Kidney tubule cell (primary cell): ENCODE data around the gene RABGAP1.

Source experiments
- DNase-seq: peaks from one replicate; pipeline ENCODE4 v3.0.0-alpha.2; 2018; ENCODE audit warnings: low spot score

Gene RABGAP1

GRCh38 chr9:123046406-123047195, 105.8 kb downstream of the RABGAP1 start:
- no peak for DNase-seq

- no peak for DNase-seq
These were observed 107.9 kb downstream of the RABGAP1 start for GRCh38 chr9:123048748-123049147.

GRCh38 chr9:123049589-123050222, 108.9 kb downstream of the RABGAP1 start:
- no peak for DNase-seq

GRCh38 chr9:123053046-123053445, 112.2 kb downstream of the RABGAP1 start:
- DNase-seq = no peak

- DNase-seq = no peak
These were observed 112.9 kb downstream of the RABGAP1 start for GRCh38 chr9:123053711-123054110.

GRCh38 chr9:123058834-123059233, 118.0 kb downstream of the RABGAP1 start:
- DNase-seq = no peak

- no peak for DNase-seq
These were observed 118.8 kb downstream of the RABGAP1 start for GRCh38 chr9:123059472-123060220.

GRCh38 chr9:123061216-123061615, 120.4 kb downstream of the RABGAP1 start:
- no peak for DNase-seq

GRCh38 chr9:123062351-123063176, 121.7 kb downstream of the RABGAP1 start:
- no peak for DNase-seq

- no peak for DNase-seq
These were observed 122.4 kb downstream of the RABGAP1 start for GRCh38 chr9:123063177-123063598.

- no peak for DNase-seq
These were observed 123.1 kb downstream of the RABGAP1 start for GRCh38 chr9:123063896-123064295.

GRCh38 chr9:123064716-123065115, 123.9 kb downstream of the RABGAP1 start:
- no peak for DNase-seq

GRCh38 chr9:123065196-123065595, 124.4 kb downstream of the RABGAP1 start:
- DNase-seq = no peak

GRCh38 chr9:123067136-123067535, 126.3 kb downstream of the RABGAP1 start:
- no peak for DNase-seq

- no peak for DNase-seq
These were observed 128.2 kb downstream of the RABGAP1 start for GRCh38 chr9:123069010-123069481.

- DNase-seq = no peak
These were observed 129.4 kb downstream of the RABGAP1 start for GRCh38 chr9:123070198-123070597.

- no peak for DNase-seq
These were observed 131.7 kb downstream of the RABGAP1 start for GRCh38 chr9:123072407-123072995.

- DNase-seq = no peak
These were observed 132.6 kb downstream of the RABGAP1 start for GRCh38 chr9:123073441-123073840.

GRCh38 chr9:123073991-123074422, 133.2 kb downstream of the RABGAP1 start:
- peak; percentile 29 for DNase-seq

- DNase-seq = no peak
These were observed 133.8 kb downstream of the RABGAP1 start for GRCh38 chr9:123074628-123075027.

- no peak for DNase-seq
These were observed 139.6 kb downstream of the RABGAP1 start for GRCh38 chr9:123080444-123080843.
